Keratinocyte (primary cell): ENCODE results near the gene LANCL2.

ENCODE experiments used
- CTCF ChIP-seq, 3 experiments: IDR thresholded peaks in 1 of 3; conservative IDR thresholded peaks in 1 of 3; optimal IDR thresholded peaks in 1 of 3; 2 replicates in 2 of 3; 3 replicates in 1 of 3; pipeline versions ENCODE3 to v1.5.1; 2011; ENCODE audit warnings: low read length in 3 of 3, mild to moderate bottlenecking in 3 of 3, moderate library complexity in 2 of 3, control low read depth in 1 of 3, inconsistent platforms in 1 of 3; ENCODE audit not compliant: insufficient read depth in 2 of 3; ENCODE audit errors: extremely low read depth in 1 of 3
- EZH2 ChIP-seq: IDR thresholded peaks from one replicate; pipeline ENCODE4 v1.6.1; 2012; ENCODE audit warnings: inconsistent platforms, mild to moderate bottlenecking, low read length, moderate library complexity

- no peak for TF ChIP-seq CTCF (optimal IDR thresholded peaks at IDR 0.05 in 1 of 3, IDR thresholded peaks at IDR 0.05 in 1 of 3, conservative IDR thresholded peaks at IDR 0.05 in 1 of 3; ENCODE audit: extremely low read depth in 1 of 3, insufficient read depth in 2 of 3, low read length in 3 of 3)
- no peak for TF ChIP-seq EZH2
Measured at GRCh38 chr7:55379285-55379684, 14.1 kb downstream of the LANCL2 start.
